ENCODE measurements around the gene SERGEF.

SERGEF gene

GRCh38 chr11:17773674-17774073 lies 239.2 kb downstream of the SERGEF start:
- in situ Hi-C loops (cut with MboI; ENCODE audit: low pct_unique_long_range_greater_than_20kb, low sequenced_read_pairs, unreplicated experiment) = no loop called here

GRCh38 chr11:17772704-17773600 lies 239.9 kb downstream of the SERGEF start:
- no peak for TF ChIP-seq CTCF (IDR thresholded peaks at IDR 0.05; ENCODE audit: extremely low read depth, insufficient read depth, missing control alignments)
- no peak for DNase-seq (ENCODE audit: low spot score)
- in situ Hi-C loops (cut with MboI; ENCODE audit: low pct_unique_long_range_greater_than_20kb, low sequenced_read_pairs, unreplicated experiment) = no loop called here

More at GRCh38 chr11:17773674-17774073, 239.2 kb downstream of the SERGEF start:
- TF ChIP-seq CTCF (IDR thresholded peaks at IDR 0.05; ENCODE audit: extremely low read depth, insufficient read depth, missing control alignments) = no peak
- no peak for DNase-seq (ENCODE audit: low spot score)

- in situ Hi-C loops (cut with MboI; ENCODE audit: low pct_unique_long_range_greater_than_20kb, low sequenced_read_pairs, unreplicated experiment) = no loop called here
- no peak for TF ChIP-seq CTCF (IDR thresholded peaks at IDR 0.05; ENCODE audit: extremely low read depth, insufficient read depth, missing control alignments)
- no peak for DNase-seq (ENCODE audit: low spot score)
These were observed 240.9 kb downstream of the SERGEF start for GRCh38 chr11:17771841-17772401.

- TF ChIP-seq CTCF (IDR thresholded peaks at IDR 0.05; ENCODE audit: extremely low read depth, insufficient read depth, missing control alignments) = no peak
- in situ Hi-C loops (cut with MboI; ENCODE audit: low pct_unique_long_range_greater_than_20kb, low sequenced_read_pairs, unreplicated experiment) = no loop called here
- no peak for DNase-seq (ENCODE audit: low spot score)
These were observed 241.4 kb downstream of the SERGEF start for GRCh38 chr11:17771415-17771814.

- DNase-seq (ENCODE audit: low spot score) = no peak
- no peak for TF ChIP-seq CTCF (IDR thresholded peaks at IDR 0.05; ENCODE audit: extremely low read depth, insufficient read depth, missing control alignments)
- in situ Hi-C loops (cut with MboI; ENCODE audit: low pct_unique_long_range_greater_than_20kb, low sequenced_read_pairs, unreplicated experiment) = no loop called here
These were observed 241.9 kb downstream of the SERGEF start for GRCh38 chr11:17770917-17771316.

- no peak for DNase-seq (ENCODE audit: low spot score)
- in situ Hi-C loops (cut with MboI; ENCODE audit: low pct_unique_long_range_greater_than_20kb, low sequenced_read_pairs, unreplicated experiment) = no loop called here
- no peak for TF ChIP-seq CTCF (IDR thresholded peaks at IDR 0.05; ENCODE audit: extremely low read depth, insufficient read depth, missing control alignments)
These were observed 242.7 kb downstream of the SERGEF start for GRCh38 chr11:17770048-17770652.
